Dermis blood vessel endothelial cell (primary cell): ENCODE results near the gene SHC3. TPM values are rescaled to one million over a fixed set of nuclear protein-coding genes. Genes with fewer than 3 reads are reported as not detected.

Experiments
- DNase-seq: peaks from one replicate; pipeline ENCODE4 v3.0.0; 2010
- total RNA-seq: library from RNA; depleted of rRNA; stranded (reverse); fragments of >200 nt; gene quantifications from 2 replicates; pipeline ENCODE4 v1.2.3, GENCODE V29; 2014

SHC3 gene
- total RNA-seq, 1 donor from 2014 or later, result 0.17 TPM

DNA sequence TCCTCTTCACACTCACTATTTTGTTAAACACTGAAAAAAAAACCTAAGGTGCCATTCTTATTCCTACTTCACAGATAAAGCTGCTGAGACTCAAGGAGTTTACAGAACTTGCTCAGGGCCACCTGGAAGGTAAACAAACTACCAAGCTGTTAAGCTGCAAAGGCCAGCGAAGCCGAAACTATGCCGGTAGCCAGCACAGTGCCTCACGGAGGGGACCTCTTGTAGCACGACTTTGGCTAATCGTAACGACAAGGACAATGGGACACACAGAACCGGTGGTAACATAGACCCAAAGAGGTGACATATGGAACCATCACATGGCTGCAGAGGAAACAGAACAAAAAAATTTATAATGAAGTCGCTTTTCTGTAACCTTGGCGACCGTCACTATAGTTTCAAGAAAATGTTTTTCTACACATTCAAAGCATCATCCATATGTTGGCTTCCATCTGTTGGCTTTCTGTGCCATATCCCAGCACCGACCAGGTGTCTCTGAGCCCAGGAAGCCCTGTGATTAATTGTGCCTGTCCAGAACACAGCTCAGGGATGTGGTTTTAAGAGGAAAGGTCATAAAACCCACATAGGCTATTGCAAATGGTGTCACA, 127.1 kb downstream of the SHC3 start:
- no peak for DNase-seq

GRCh38 chr9:89049646-89050045, 129.0 kb downstream of the SHC3 start:
- DNase-seq, result no peak

- no peak for DNase-seq
These were observed 130.0 kb downstream of the SHC3 start for GRCh38 chr9:89048616-89049015.

- no peak for DNase-seq
These were observed 131.0 kb downstream of the SHC3 start for GRCh38 chr9:89047667-89048066.

DNA sequence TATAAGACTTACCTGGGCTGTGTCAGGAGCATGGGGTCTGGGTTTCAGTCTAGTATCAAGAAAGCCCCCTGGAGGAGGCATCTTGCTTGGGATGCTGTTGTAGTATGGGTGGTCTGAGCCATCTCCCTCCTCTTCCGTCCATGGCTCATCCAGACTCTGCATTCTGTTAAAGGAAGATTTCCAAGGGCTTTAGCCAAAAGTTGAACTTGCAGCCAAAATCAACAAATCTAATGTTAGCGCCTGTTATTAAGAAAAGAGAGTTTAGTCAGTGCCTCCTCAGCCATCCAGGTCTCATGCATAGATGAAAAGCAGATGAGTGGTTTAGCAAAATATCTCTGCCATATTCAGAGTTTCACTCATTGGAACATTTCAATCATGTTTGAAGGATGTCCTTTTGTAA, 131.8 kb downstream of the SHC3 start:
- no peak for DNase-seq

DNA sequence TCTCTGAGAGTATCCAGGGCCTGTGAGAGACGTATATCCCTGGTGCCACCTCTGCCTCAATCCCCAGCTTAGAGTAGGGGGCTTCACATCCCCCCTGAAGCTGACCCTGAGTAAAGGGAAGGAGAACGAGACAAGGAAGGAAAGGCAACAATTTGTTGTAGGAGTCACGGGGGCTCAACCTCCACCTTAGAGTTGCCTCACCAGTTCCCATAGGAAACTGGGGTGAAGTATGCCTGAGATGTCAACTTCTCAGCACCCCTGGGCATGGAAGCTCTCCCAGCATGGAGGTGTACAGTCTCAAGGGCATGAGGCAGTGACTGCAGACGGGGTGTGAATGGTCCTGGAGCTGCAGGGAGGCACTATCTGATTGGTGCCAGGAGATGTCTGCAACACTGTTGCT, 133.7 kb downstream of the SHC3 start:
- DNase-seq, result no peak

- no peak for DNase-seq
These were observed 134.5 kb downstream of the SHC3 start for GRCh38 chr9:89044104-89044503.

GRCh38 chr9:89042984-89043383, 135.6 kb downstream of the SHC3 start:
- DNase-seq, result no peak

DNA sequence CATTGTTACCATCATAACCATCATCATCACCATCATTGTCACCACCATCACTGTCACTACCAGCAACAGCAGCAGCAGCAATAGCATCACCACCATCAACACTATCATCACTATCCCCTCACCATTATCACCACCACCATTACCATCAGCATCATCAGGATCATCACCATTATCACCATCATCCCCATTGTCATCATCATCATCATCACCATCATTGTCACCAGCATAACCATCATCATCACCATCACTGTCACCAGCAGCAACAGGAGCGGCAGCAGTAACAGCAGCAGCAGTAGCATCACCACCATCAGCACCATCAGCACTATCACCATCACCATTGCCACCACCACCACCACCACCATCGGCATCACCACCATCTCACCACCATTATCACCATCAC, 139.0 kb downstream of the SHC3 start:
- DNase-seq, result no peak

GRCh38 chr9:89039104-89039465, 139.5 kb downstream of the SHC3 start:
- no peak for DNase-seq

DNA sequence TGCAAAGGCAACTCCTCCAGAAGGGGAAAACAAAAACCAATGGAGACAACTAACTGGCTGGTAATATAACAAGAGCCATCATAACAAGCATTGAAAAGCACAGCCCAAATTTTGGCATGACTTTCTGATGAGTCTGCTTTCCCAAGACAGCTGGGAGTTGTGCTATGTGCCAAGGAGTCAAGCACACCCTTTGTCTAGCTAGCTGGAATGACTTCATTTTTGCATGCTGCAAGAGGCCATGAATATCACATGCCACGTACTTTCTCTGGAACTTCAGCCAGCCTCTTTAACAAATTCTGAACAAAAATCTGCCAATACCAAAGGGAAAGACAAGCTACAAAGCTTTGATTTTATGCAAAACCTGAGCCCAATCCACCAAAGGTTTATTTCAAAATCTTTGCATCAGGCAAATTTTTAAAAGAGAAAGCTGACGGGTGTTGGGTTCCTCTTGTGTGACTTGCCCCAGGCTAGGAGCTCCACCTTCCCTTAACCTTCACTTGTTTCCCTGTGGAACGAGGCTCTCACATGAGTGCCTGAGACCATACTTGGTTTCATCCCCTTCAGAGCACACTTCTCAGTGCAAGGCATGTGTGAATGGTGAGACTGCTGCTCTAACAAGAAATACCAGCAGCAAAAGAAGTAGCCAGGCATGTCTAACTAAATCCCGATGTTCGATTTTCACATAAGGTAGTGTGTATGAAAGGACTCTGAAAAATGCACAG, 140.1 kb downstream of the SHC3 start:
- no peak for DNase-seq

- no peak for DNase-seq
These were observed 140.7 kb downstream of the SHC3 start for GRCh38 chr9:89037891-89038290.

- DNase-seq, result no peak
These were observed 141.3 kb downstream of the SHC3 start for GRCh38 chr9:89037346-89037745.

DNA sequence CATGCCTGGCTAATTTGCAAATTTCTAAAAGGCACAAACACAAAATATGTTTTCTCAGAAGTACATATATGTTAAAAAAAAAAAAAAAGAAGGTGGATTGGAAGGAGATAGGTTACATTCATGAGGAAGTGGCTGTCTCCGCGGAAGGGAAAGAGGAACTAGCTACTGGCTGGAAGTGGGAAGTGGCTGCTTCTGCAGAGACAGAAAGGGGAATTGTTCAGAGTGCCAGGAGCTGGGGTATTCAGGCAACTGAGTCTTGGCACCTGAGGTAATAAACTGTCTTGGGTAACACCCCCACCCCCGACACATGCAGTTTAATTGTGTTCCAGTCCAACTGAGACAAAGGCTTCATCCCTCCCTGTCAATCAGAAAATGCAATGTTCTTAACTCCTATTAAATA, 141.7 kb downstream of the SHC3 start:
- no peak for DNase-seq

- no peak for DNase-seq
These were observed 142.2 kb downstream of the SHC3 start for GRCh38 chr9:89036383-89036782.

- no peak for DNase-seq
These were observed 146.0 kb downstream of the SHC3 start for GRCh38 chr9:89032661-89033060.

GRCh38 chr9:89032173-89032572, 146.4 kb downstream of the SHC3 start:
- no peak for DNase-seq

- DNase-seq, result no peak
These were observed 148.8 kb downstream of the SHC3 start for GRCh38 chr9:89029788-89030187.

GRCh38 chr9:89026876-89027275, 151.7 kb downstream of the SHC3 start:
- no peak for DNase-seq

DNA sequence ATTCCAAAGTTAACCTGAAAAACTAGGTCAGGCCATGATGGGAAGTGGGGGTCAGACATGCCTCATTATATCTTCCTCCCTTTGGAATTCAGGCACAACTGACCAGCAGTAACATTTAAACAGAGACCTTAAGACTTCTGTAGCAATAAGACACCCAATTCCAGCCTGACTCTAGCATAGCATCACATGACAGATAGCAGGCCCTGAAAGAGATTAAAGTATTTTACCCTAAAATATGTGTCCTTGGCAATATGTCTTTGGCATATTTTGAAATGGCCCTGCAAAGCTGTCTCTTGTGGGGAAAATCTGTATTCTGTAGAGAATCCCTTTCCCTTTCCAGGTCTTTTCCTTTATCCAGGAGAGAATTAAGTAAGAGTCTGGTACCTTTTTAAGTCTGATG, 153.1 kb downstream of the SHC3 start:
- no peak for DNase-seq

- no peak for DNase-seq
These were observed 153.9 kb downstream of the SHC3 start for GRCh38 chr9:89024727-89025126.

- DNase-seq, result no peak
These were observed 154.9 kb downstream of the SHC3 start for GRCh38 chr9:89023740-89024139.

GRCh38 chr9:89022902-89023301, 155.7 kb downstream of the SHC3 start:
- no peak for DNase-seq

DNA sequence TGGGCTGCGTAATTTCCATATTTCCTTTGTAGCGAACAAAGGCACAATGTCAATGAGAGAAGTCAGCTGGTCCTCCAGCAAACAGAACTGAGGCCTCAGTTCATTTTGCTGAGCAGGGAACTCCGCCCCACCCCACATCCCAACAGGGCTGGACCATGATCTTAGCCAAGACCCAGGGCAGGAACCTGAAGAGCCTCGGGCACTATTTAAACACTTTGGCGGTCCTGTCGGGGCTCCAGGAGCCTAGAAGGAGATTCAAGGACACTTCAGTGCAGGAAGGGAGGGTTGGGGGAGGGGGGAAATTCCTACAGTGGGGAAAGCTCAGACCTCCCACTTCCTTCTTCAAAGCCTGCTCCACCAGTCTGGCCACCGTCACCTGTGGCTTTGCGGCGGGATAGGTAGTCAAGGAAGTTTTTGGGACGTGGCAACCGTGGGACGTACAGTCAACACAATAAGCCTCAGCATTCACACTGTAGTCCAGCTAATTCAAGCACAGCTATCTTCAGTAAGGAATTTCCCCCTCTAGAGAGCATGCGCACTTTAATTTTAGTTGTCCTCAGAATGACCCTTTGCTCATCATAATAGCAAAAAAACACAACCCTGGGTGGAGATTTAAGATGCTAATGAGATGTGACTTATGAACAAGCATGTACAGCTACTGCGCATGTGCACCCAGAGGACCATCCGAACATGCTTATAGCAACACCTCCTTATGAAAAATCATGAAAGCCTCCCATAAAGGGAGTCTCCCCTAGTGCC, 156.4 kb downstream of the SHC3 start:
- DNase-seq, result no peak
